Loucy (cell line): ENCODE measurements around the gene VLDLR.

Experiments
- EZH2phosphoT487 ChIP-seq: fragments of 200-600 bp; IDR thresholded peaks from 2 replicates; pipeline ENCODE4 v1.6.1; 2018; ENCODE audit warnings: antibody characterized with exemption, mild to moderate bottlenecking, moderate library complexity, borderline replicate concordance
- TF ChIP-seq, protein P1 (sequence below): fragments of 200-600 bp; sonication (generic); conservative IDR thresholded peaks from 2 replicates; pipeline ENCODE4 v1.5.1; 2014; ENCODE audit warnings: mild to moderate bottlenecking, antibody characterized with exemption, low read length

DNA sequence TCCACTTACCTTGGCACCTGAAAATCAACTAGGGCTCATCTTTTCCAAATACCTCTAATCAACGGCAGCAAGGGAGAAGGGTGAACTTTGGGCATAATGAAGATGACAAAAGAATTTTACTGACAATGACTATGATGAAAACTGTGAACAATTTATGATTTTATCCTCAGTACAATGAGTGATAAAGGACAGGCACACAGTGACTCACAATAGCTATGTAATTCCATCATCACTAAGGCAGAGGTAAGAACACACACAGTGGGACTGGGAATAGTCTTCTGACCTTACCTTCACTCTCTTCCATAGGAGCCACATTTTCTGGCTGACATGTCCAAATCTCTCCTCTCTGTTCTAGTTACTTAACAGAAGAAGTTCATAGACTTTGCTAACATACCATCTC is 69.6 kb downstream of the VLDLR start:
- TF ChIP-seq, protein P1, sequence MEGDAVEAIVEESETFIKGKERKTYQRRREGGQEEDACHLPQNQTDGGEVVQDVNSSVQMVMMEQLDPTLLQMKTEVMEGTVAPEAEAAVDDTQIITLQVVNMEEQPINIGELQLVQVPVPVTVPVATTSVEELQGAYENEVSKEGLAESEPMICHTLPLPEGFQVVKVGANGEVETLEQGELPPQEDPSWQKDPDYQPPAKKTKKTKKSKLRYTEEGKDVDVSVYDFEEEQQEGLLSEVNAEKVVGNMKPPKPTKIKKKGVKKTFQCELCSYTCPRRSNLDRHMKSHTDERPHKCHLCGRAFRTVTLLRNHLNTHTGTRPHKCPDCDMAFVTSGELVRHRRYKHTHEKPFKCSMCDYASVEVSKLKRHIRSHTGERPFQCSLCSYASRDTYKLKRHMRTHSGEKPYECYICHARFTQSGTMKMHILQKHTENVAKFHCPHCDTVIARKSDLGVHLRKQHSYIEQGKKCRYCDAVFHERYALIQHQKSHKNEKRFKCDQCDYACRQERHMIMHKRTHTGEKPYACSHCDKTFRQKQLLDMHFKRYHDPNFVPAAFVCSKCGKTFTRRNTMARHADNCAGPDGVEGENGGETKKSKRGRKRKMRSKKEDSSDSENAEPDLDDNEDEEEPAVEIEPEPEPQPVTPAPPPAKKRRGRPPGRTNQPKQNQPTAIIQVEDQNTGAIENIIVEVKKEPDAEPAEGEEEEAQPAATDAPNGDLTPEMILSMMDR: no peak
- TF ChIP-seq EZH2phosphoT487: no peak
